Measurements from ENCODE around the gene ZBTB5. TPM values are rescaled to one million over a fixed set of nuclear protein-coding genes. Genes with fewer than 3 reads are reported as not detected.
"Not testable (repeated sequence)": the region's sequence is repeated elsewhere in the genome, so short reads cannot be mapped to it uniquely, and the experiment has no call there.

Gene ZBTB5
- total RNA-seq, 2 donors from 2014 or later = 8.5 TPM

GRCh38 chr9:37433867-37434371 is 31.3 kb downstream of the ZBTB5 start:
- Mint-ChIP-seq H3K27ac (no peak overlapping the region), H3K4me3 (no peak overlapping the region), H3K27me3 (no peaks in the 10 kb centered on the region), H3K4me1 (ENCODE audit: low read depth in 2 of 2) (peaks cover 3 to 4% of the 10 kb centered on the region in 2 donors), H3K36me3 (peaks cover 9% of the 10 kb centered on the region), H3K9me3 (no peaks in the 10 kb centered on the region)
- ATAC-seq (no peak), DNase-seq (ENCODE audit: low spot score) (no peak)

DNA sequence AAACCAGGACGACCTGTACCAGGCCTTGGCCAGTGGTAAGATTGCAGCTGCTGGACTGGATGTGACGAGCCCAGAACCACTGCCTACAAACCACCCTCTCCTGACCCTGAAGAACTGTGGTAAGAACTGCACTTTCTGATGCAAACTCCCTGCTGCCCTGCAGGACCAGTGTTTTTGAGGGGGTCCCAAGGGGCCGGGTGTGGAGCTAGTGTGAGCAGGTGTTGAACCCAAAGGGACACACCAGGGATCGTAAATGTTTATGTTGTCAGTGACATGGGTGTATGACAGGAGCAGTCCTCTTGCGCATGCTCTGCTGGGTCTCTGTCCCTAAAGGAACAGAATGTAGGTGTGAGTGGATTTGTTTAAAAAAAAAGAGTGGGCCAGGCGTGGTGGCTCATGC is 33.2 kb downstream of the ZBTB5 start:
- H3K27ac Mint-ChIP-seq = no peak overlapping the region
- ATAC-seq (no peak), DNase-seq (ENCODE audit: low spot score) (no peak)
- no peak overlapping the region for H3K4me3 Mint-ChIP-seq
- no peaks in the 10 kb centered on the region for H3K36me3 Mint-ChIP-seq
- H3K27me3 Mint-ChIP-seq = no peaks in the 10 kb centered on the region
- peaks cover 3 to 4% of the 10 kb centered on the region in 2 donors for H3K4me1 Mint-ChIP-seq (ENCODE audit: low read depth in 2 of 2)
- no peaks in the 10 kb centered on the region for H3K9me3 Mint-ChIP-seq

- no peaks in the 10 kb centered on the region for H3K9me3 Mint-ChIP-seq
- peaks cover 3 to 4% of the 10 kb centered on the region in 2 donors for H3K4me1 Mint-ChIP-seq (ENCODE audit: low read depth in 2 of 2)
- H3K36me3 Mint-ChIP-seq = no peaks in the 10 kb centered on the region
- DNase-seq (ENCODE audit: low spot score) (no peak), ATAC-seq (no peak)
- H3K27ac Mint-ChIP-seq = no peak overlapping the region
- H3K4me3 Mint-ChIP-seq = no peak overlapping the region
- H3K27me3 Mint-ChIP-seq = no peaks in the 10 kb centered on the region
Observed at GRCh38 chr9:37430841-37431597, 34.2 kb downstream of the ZBTB5 start.

DNA sequence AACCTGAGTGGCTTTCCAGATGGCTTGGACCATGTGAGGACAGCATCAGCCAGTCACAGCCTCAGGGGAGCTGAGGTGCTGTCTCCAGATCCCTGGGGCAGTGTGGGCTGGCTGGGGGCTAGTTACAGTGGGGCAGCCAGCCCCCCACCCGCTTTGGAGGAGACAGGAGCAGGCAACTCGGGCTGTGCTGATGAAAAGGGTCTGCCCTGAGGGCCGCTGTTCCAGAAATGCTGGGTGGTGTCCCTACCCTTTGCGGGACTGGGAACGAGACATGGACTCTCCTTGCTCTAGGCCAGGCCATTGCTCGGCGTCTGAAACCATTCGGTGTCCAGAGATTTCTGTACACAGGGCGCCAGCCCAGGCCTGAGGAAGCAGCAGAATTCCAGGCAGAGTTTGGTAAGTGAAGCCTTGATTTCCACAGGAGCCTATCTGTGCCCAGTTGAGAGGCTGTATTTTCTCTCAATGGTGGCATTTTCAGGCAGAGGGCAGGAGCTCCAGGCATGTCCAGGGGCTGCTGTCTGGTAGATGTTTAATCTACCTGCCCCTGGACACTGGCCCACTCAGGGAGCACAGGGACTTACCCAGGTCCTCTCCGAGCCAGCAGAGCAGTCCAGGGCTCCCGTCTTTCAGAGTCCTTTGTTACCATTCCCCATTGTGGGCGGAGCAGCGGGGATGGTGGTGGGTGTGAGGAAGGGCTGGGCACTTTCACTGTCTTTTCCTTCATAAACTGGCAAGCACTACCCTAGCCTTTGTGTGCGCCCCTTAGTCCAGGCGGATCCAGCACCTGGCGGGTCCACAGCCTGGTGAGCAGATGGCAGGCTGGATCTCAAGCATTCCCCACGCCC is 35.6 kb downstream of the ZBTB5 start:
- ATAC-seq (no peak), DNase-seq (ENCODE audit: low spot score) (no peak)
- Mint-ChIP-seq H3K4me3 (no peak overlapping the region), H3K27me3 (no peaks in the 10 kb centered on the region), H3K27ac (no peak overlapping the region), H3K36me3 (no peaks in the 10 kb centered on the region), H3K9me3 (no peaks in the 10 kb centered on the region), H3K4me1 (ENCODE audit: low read depth in 2 of 2) (peaks cover 3 to 4% of the 10 kb centered on the region in 2 donors)

DNA sequence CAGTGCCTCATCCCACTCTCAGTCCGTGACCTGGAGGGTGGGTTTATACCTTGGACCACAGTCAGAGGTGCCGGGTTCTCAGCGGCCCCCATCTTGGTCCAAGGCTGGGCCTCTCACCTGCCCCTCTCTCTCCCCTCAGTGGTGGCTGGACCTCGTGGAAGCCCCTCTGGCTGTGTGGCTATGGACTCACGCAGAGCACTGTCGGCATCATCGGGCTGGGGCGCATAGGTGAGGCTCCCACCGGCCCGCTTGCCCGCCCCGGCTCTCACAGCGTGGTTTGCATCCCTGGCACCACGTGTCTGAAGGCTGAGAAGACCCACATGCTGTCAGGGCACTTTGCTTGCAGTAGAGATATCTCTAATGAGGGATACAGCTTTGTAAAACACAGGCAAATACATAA is 36.9 kb downstream of the ZBTB5 start:
- Mint-ChIP-seq H3K36me3 (no peaks in the 10 kb centered on the region), H3K9me3 (no peaks in the 10 kb centered on the region), H3K4me3 (no peak overlapping the region), H3K27ac (no peak overlapping the region), H3K4me1 (ENCODE audit: low read depth in 2 of 2) (peaks cover 9 to 10% of the 10 kb centered on the region in 2 donors), H3K27me3 (no peaks in the 10 kb centered on the region)
- DNase-seq (ENCODE audit: low spot score) (no peak), ATAC-seq (no peak)

GRCh38 chr9:37426846-37427245 is 38.4 kb downstream of the ZBTB5 start:
- DNase-seq (ENCODE audit: low spot score) = no peak
- no peaks in the 10 kb centered on the region for H3K9me3 Mint-ChIP-seq
- H3K36me3 Mint-ChIP-seq = no peaks in the 10 kb centered on the region
- H3K27me3 Mint-ChIP-seq = no peaks in the 10 kb centered on the region
- no peak for ATAC-seq
- no peak overlapping the region for H3K27ac Mint-ChIP-seq
- H3K4me1 Mint-ChIP-seq (ENCODE audit: low read depth in 2 of 2) = peaks cover 17 to 18% of the 10 kb centered on the region in 2 donors
- no peak overlapping the region for H3K4me3 Mint-ChIP-seq

DNA sequence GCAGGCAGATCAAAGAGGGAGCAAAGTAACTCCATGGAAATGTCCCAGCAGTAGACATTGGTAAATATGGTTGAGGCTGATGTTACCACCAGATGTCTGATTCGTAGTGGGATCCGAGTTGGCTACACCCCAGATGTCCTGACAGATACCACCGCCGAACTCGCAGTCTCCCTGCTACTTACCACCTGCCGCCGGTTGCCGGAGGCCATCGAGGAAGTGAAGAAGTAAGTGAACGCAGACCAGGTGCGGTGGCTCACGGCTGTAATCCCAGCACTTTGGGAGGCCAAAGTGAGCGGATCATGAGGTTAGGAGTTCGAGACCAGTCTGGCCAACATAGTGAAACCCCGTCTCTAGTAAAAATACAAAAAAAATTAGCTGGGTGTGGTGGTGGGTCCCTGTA is 38.8 kb downstream of the ZBTB5 start:
- not testable (repeated sequence) for H3K27ac Mint-ChIP-seq; H3K4me3 Mint-ChIP-seq; ATAC-seq; H3K36me3 Mint-ChIP-seq; H3K27me3 Mint-ChIP-seq; H3K9me3 Mint-ChIP-seq; DNase-seq (ENCODE audit: low spot score)
- peaks cover 18 to 20% of the 10 kb centered on the region in 2 donors for H3K4me1 Mint-ChIP-seq (ENCODE audit: low read depth in 2 of 2)

DNA sequence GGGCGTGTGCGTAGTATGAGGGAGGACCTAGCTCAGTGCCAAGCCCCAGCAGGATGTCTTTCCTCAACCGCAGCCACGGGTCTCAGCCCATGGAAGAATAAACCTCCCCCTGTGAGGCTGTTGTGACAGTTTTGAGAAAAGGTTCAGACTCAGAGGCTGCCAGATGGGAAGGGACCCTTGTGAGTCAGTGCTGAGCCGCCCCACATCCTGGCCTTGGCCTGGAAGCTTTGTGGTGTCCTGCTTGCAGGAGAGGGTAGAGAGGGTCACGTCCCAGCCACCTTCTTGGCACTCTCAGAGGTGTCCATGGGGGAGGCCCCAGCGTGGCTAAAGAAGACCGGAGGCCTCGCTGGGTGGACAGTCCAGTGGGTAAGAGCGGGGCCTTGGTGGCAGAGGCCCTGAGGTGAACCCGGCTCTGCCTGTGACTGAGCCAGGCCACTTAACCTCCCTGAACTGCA is 39.9 kb downstream of the ZBTB5 start:
- H3K27ac Mint-ChIP-seq = no peak overlapping the region
- H3K9me3 Mint-ChIP-seq = no peaks in the 10 kb centered on the region
- peaks cover 18 to 20% of the 10 kb centered on the region in 2 donors for H3K4me1 Mint-ChIP-seq (ENCODE audit: low read depth in 2 of 2)
- H3K36me3 Mint-ChIP-seq = no peaks in the 10 kb centered on the region
- ATAC-seq (no peak), DNase-seq (ENCODE audit: low spot score) (no peak)
- H3K27me3 Mint-ChIP-seq = no peaks in the 10 kb centered on the region
- no peak overlapping the region for H3K4me3 Mint-ChIP-seq

DNA sequence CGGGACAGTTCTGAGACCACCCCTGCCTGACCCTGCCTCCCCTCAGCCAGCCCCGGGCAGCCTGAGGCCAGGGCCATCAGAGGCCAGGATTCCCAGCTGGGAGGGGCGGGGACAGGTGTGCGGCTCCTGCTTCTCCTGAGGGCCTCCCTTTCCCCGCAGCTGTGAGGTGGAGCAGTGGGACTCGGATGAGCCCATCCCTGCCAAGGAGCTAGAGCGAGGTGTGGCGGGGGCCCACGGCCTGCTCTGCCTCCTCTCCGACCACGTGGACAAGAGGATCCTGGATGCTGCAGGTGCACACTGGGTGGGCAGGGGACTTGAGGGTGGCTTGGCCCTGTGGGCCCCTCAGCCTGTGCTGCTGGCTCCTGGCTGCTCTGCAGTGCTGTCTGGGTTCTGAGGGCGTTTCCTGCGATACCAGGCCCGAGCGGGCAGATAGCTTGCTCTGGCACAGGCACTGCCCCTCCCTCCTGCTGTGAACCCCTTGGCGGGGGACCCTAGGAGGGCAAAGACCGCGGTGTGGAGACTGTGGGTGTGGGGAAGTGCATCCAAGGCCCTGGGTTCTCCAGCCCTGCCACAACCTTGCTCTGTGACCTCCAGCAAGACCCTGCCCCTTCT is 40.5 kb downstream of the ZBTB5 start:
- Mint-ChIP-seq H3K9me3 (no peaks in the 10 kb centered on the region), H3K4me3 (no peak overlapping the region), H3K27ac (no peak overlapping the region), H3K36me3 (no peaks in the 10 kb centered on the region), H3K4me1 (ENCODE audit: low read depth in 2 of 2) (peaks cover 18 to 20% of the 10 kb centered on the region in 2 donors), H3K27me3 (no peaks in the 10 kb centered on the region)
- DNase-seq (ENCODE audit: low spot score) = no peak
- ATAC-seq = no peak

- Mint-ChIP-seq H3K27ac (no peak overlapping the region), H3K36me3 (no peaks in the 10 kb centered on the region), H3K9me3 (no peaks in the 10 kb centered on the region), H3K27me3 (no peaks in the 10 kb centered on the region), H3K4me1 (ENCODE audit: low read depth in 2 of 2) (peaks cover 18 to 20% of the 10 kb centered on the region in 2 donors), H3K4me3 (peak overlapping the region; percentile 94)
- ATAC-seq (no peak), DNase-seq (ENCODE audit: low spot score) (no peak)
Observed at GRCh38 chr9:37424204-37424685, 41.0 kb downstream of the ZBTB5 start.

DNA sequence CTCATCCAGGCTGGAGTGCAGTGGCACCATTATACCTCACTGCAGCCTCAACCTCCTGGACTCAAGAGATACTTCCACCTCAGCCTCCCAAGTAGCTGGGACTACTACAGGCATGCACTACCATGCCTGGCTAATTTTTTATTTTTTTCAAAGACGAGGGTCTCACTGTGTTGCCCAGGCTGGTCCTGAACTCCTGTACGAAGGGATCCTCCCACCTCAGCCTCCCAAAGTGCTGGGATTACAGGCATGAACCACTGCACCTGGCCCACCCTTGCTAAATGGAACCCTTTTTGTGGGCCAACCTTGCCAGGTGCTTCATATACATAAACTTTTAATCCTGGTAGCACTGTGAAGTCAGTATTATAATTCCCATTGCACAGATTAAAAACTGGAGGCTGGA is 41.7 kb downstream of the ZBTB5 start:
- no peaks in the 10 kb centered on the region for H3K27me3 Mint-ChIP-seq
- peak overlapping the region; percentile 94 for H3K4me3 Mint-ChIP-seq
- DNase-seq (ENCODE audit: low spot score) (no peak), ATAC-seq (no peak)
- H3K9me3 Mint-ChIP-seq = no peaks in the 10 kb centered on the region
- H3K27ac Mint-ChIP-seq = peak overlapping the region; percentile 94 to 97
- H3K4me1 Mint-ChIP-seq (ENCODE audit: low read depth in 2 of 2) = peaks cover 20% of the 10 kb centered on the region in 2 donors
- H3K36me3 Mint-ChIP-seq = no peaks in the 10 kb centered on the region

GRCh38 chr9:37422289-37423104 is 42.8 kb downstream of the ZBTB5 start, which contains the start of gene GRHPR:
GRHPR (plus strand) TSS chr9:37422696; CDS start chr9:37422751, 55 bp downstream.
- ATAC-seq (peak; percentile 99 to 100), DNase-seq (ENCODE audit: low spot score) (peak; percentile 92)
- Mint-ChIP-seq H3K27me3 (no peaks in the 10 kb centered on the region), H3K36me3 (no peaks in the 10 kb centered on the region), H3K9me3 (no peaks in the 10 kb centered on the region), H3K4me3 (peak within 1 kb of the TSS; percentile 94), H3K4me1 (ENCODE audit: low read depth in 2 of 2) (peaks cover 20% of the 10 kb centered on the region in 2 donors), H3K27ac (peak within 1 kb of the TSS; percentile 94 to 97)

DNA sequence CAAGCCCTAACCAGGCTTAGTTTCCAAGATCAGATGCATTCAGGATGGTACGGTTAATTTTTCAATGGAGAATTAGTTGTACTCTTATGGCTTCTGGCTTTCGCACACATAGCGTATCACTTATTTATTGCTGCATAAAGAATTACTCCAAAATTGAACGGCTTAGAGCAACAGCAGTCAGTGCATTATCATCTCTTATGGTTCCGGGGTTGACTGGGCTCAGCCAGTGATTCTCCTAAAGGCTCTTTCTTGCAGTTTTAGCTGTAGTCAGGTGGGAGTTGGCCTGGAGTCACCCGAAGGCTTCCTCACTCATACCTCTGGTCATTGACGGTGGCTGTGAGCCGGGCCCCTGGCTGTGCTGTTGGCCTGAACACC is 43.3 kb downstream of the ZBTB5 start:
- DNase-seq (ENCODE audit: low spot score) (no peak), ATAC-seq (no peak)
- H3K27ac Mint-ChIP-seq = peak overlapping the region; percentile 94 to 97
- H3K4me1 Mint-ChIP-seq (ENCODE audit: low read depth in 2 of 2) = peaks cover 20% of the 10 kb centered on the region in 2 donors
- peak overlapping the region; percentile 94 for H3K4me3 Mint-ChIP-seq
- no peaks in the 10 kb centered on the region for H3K36me3 Mint-ChIP-seq
- no peaks in the 10 kb centered on the region for H3K9me3 Mint-ChIP-seq
- no peaks in the 10 kb centered on the region for H3K27me3 Mint-ChIP-seq
